NOMO-1 (cell line): ENCODE data around the gene TIGD3.

ENCODE experiments used
- DNase-seq, 2 experiments: peaks; one replicate each; lab custom pipeline; 2025; ENCODE audit not compliant: unreplicated experiment in 2 of 2; lab: John Stamatoyannopoulos, UW

Gene TIGD3

GRCh38 chr11:65388731-65389130 is 34.2 kb downstream of the TIGD3 start:
- DNase-seq = no peak

- no peak for DNase-seq
These were observed 34.9 kb downstream of the TIGD3 start for GRCh38 chr11:65389294-65389980.

- DNase-seq = no peak
These were observed 35.8 kb downstream of the TIGD3 start for GRCh38 chr11:65390099-65390941.

- DNase-seq = no peak
These were observed 36.4 kb downstream of the TIGD3 start for GRCh38 chr11:65390996-65391395.

- DNase-seq = no peak
These were observed 37.8 kb downstream of the TIGD3 start for GRCh38 chr11:65392186-65392829.

- DNase-seq = no peak
These were observed 38.3 kb downstream of the TIGD3 start for GRCh38 chr11:65392899-65393298.

- DNase-seq = no peak
These were observed 39.0 kb downstream of the TIGD3 start for GRCh38 chr11:65393513-65394079.

- DNase-seq = no peak
These were observed 39.6 kb downstream of the TIGD3 start for GRCh38 chr11:65394125-65394536.

GRCh38 chr11:65395961-65396530 is 41.5 kb downstream of the TIGD3 start:
- DNase-seq = no peak

- no peak for DNase-seq
These were observed 42.5 kb downstream of the TIGD3 start for GRCh38 chr11:65396769-65397745.

GRCh38 chr11:65398362-65398910 is 43.9 kb downstream of the TIGD3 start:
- no peak for DNase-seq

- no peak for DNase-seq
These were observed 44.7 kb downstream of the TIGD3 start for GRCh38 chr11:65399249-65399648.

- no peak for DNase-seq
These were observed 45.3 kb downstream of the TIGD3 start for GRCh38 chr11:65399845-65400244.

GRCh38 chr11:65400307-65401072 is 45.9 kb downstream of the TIGD3 start:
- no peak for DNase-seq

GRCh38 chr11:65401073-65401802 is 46.7 kb downstream of the TIGD3 start:
- DNase-seq = no peak

- DNase-seq = no peak
These were observed 47.3 kb downstream of the TIGD3 start for GRCh38 chr11:65401803-65402248.

GRCh38 chr11:65402790-65403189 is 48.2 kb downstream of the TIGD3 start:
- no peak for DNase-seq

GRCh38 chr11:65403607-65404121 is 49.1 kb downstream of the TIGD3 start:
- peak; percentile 73 to 89 for DNase-seq
